ENCODE results near the gene NFATC1.

NFATC1 gene

DNA sequence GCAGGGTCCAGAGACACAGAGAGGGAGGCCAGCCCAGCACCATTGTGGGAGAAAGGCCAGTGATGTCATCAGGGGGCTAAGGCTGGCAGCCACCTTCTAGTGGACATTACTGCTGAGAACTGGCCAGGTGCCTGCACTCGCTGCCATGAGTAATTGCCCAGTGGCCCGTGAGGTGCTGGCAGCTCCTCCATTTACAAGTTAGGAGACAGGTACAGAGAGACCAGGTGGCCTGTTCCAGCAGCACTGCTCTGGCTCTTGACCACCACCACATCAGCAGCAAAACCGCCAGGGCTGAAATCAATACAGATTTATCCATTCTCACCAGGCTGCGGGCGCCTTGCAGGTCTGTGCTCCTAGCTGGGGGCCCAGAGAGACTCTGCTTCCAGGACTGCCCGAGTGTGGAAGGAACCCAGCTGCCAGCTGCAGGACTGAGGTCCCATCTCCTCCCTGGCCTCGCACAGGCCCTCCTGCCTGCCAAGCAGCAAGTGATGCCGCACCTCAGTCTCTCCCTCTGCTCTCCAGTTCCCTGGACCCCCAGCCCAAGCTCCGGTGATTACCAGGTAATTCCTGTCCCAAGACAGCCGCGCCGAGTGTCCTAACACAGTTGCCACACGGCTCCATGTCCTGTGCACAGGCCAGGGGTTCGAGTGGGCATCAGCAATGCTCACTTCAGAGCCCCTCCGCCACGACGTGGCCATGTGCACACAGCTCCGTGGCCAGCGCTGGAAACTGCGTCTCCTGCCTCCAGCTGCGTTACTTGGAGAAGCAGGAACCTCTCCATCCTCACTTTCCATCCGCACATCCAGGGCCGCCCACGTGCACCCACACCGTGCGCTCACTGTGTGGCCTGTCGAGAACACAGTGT is 182.9 kb downstream of the NFATC1 start:
- Histone ChIP-seq H3K4me3 (ENCODE audit: low read length) (no peak overlapping the region), H3K36me3 (ENCODE audit: control insufficient read depth, low read length) (no peaks in the 10 kb centered on the region), H3F3A (ENCODE audit: control insufficient read depth, insufficient read depth) (0 out of 2 replicates have a peak, but pooled peaks cover 4% of the 10 kb centered on the region), H3K27me3 (ENCODE audit: control insufficient read depth, low read length) (no peaks in the 10 kb centered on the region), H3K79me2 (ENCODE audit: control insufficient read depth, low read length) (no peaks in the 10 kb centered on the region), H3K9me2 (replicated peaks; ENCODE audit: control insufficient read depth, low read length) (no peaks in the 10 kb centered on the region), H3K4me1 (ENCODE audit: control insufficient read depth, low read length) (no peaks in the 10 kb centered on the region), H4K20me1 (ENCODE audit: control insufficient read depth, insufficient read depth, low read depth, low read length) (no peaks in the 10 kb centered on the region), H3K4me2 (ENCODE audit: low read length) (no peak overlapping the region), H3K9me3 (ENCODE audit: control insufficient read depth, insufficient read depth, low read length) (peaks cover 21% of the 10 kb centered on the region; the same call in 1 of the 2 replicates), H3K27ac (ENCODE audit: low read depth, low read length) (no peak overlapping the region)
- no peak for TF ChIP-seq EZH2phosphoT487 (IDR thresholded peaks at IDR 0.05; ENCODE audit: borderline replicate concordance, low read length)
- TF ChIP-seq, protein P1, sequence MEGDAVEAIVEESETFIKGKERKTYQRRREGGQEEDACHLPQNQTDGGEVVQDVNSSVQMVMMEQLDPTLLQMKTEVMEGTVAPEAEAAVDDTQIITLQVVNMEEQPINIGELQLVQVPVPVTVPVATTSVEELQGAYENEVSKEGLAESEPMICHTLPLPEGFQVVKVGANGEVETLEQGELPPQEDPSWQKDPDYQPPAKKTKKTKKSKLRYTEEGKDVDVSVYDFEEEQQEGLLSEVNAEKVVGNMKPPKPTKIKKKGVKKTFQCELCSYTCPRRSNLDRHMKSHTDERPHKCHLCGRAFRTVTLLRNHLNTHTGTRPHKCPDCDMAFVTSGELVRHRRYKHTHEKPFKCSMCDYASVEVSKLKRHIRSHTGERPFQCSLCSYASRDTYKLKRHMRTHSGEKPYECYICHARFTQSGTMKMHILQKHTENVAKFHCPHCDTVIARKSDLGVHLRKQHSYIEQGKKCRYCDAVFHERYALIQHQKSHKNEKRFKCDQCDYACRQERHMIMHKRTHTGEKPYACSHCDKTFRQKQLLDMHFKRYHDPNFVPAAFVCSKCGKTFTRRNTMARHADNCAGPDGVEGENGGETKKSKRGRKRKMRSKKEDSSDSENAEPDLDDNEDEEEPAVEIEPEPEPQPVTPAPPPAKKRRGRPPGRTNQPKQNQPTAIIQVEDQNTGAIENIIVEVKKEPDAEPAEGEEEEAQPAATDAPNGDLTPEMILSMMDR (IDR thresholded peaks at IDR 0.05; ENCODE audit: low read depth, low read length, poor library complexity, severe bottlenecking): no peak
